ENCODE results near the gene RCL1. TPM values are rescaled to one million over a fixed set of nuclear protein-coding genes. Genes with fewer than 3 reads are reported as not detected.

Gene RCL1
- total and polyA plus RNA-seq, 2 of the 13 experiments (the other 11 are each of a cell fraction or from before 2014, with no cell fraction given) = 22.3 to 31.6 TPM

DNA sequence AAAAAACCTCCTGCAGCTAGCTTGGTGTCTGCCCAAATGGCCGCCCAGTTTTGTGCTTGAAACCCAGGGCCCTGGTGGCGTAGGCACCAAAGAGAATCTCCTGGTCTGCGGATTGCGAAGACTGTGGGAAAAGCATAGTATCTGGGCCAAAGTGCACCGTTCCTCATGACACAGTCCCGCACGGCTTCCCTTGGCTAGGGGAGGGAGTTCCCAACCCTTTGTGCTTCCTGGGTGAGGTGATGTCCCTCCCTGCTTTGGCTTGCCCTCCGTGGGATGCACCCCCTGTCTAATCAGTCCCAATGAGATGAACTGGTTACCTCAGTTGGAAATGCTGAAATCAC is 109.4 kb downstream of the RCL1 start:
- Histone ChIP-seq H3K9ac (ENCODE audit: insufficient read depth, low read depth, low read length) (peak overlapping the region; percentile 58), H3K79me2 (ENCODE audit: insufficient read depth, low read length) (no peaks in the 10 kb centered on the region), H3K27me3 (ENCODE audit: control insufficient read depth in 1 of 2, insufficient read depth in 2 of 2, low read length in 2 of 2) (no peaks in the 10 kb centered on the region), H3K36me3 (replicated peaks in 1 of 2; ENCODE audit: control insufficient read depth in 1 of 2, insufficient read depth in 2 of 2, low read length in 2 of 2) (no peaks in the 10 kb centered on the region), H3K4me1 (ENCODE audit: insufficient read depth, low read length) (peaks cover 19% of the 10 kb centered on the region), H2AFZ (ENCODE audit: low read length) (no peak overlapping the region), H3K4me2 (ENCODE audit: low read depth, low read length) (peak overlapping the region; percentile 93), H4K20me1 (ENCODE audit: insufficient read depth, low read length) (no peaks in the 10 kb centered on the region), H3K9me3 (ENCODE audit: low read length) (no peaks in the 10 kb centered on the region), H3K27ac (ENCODE audit: extremely low read length, insufficient read depth, low read length) (peak overlapping the region; percentile 54), H3K4me3 (replicated peaks in 1 of 3; ENCODE audit: insufficient read depth in 1 of 3, low read depth in 2 of 3, low read length in 3 of 3) (peak overlapping the region; percentile 23 to 64 (median 62); a peak in 5 of 6 replicates)
- 0% methylated on average over 1 of the region's 8 CpGs for WGBS (ENCODE audit: low lambda C conversion rate)
- FAIRE-seq (no peak), ATAC-seq (peak; percentile 96), DNase-seq (ENCODE audit: low spot score) (peak; percentile 35)
- in situ Hi-C loops (cut with HindIII; ENCODE audit: extremely low pct_ligation_motif_present, low pct_unique_long_range_greater_than_20kb) = no loop called here
- CTCF ChIA-PET (ENCODE audit: low intra/inter-chr PET ratio, low total read pairs) = no interaction called here
- POLR2A ChIA-PET = interaction anchor here (0.7 to 2.8 kb wide), 6 partner anchors 44 to 161 kb away, joined by 3 to 14 read pairs (median 8); partner anchors contain the start of genes AK3, JAK2 and RCL1
- intact Hi-C loops (cut with micrococcal nuclease; ENCODE audit: unreplicated experiment) = loop anchor here (5.0 kb wide), 1 partner anchor 40 kb away; no protein-coding TSS in a partner anchor
- BruUV-seq (replicated peaks) = no TSS peak
- peak; percentile 55; the same call in 1 of the 2 replicates for TF ChIP-seq HNF4A (CRISPR knock-in tag; IDR thresholded peaks at IDR 0.05)
- peak; percentile 6; the same call in 1 of the 2 replicates for TF ChIP-seq MYC (CRISPR knock-in tag; IDR thresholded peaks at IDR 0.05; ENCODE audit: borderline replicate concordance)
- TF ChIP-seq NFE2 (CRISPR knock-in tag; IDR thresholded peaks at IDR 0.05) = no peak
- no peak for TF ChIP-seq PLRG1 (conservative IDR thresholded peaks at IDR 0.05)
- TF ChIP-seq SP2 (CRISPR knock-in tag; IDR thresholded peaks at IDR 0.05) = no peak
- TF ChIP-seq, protein P1, sequence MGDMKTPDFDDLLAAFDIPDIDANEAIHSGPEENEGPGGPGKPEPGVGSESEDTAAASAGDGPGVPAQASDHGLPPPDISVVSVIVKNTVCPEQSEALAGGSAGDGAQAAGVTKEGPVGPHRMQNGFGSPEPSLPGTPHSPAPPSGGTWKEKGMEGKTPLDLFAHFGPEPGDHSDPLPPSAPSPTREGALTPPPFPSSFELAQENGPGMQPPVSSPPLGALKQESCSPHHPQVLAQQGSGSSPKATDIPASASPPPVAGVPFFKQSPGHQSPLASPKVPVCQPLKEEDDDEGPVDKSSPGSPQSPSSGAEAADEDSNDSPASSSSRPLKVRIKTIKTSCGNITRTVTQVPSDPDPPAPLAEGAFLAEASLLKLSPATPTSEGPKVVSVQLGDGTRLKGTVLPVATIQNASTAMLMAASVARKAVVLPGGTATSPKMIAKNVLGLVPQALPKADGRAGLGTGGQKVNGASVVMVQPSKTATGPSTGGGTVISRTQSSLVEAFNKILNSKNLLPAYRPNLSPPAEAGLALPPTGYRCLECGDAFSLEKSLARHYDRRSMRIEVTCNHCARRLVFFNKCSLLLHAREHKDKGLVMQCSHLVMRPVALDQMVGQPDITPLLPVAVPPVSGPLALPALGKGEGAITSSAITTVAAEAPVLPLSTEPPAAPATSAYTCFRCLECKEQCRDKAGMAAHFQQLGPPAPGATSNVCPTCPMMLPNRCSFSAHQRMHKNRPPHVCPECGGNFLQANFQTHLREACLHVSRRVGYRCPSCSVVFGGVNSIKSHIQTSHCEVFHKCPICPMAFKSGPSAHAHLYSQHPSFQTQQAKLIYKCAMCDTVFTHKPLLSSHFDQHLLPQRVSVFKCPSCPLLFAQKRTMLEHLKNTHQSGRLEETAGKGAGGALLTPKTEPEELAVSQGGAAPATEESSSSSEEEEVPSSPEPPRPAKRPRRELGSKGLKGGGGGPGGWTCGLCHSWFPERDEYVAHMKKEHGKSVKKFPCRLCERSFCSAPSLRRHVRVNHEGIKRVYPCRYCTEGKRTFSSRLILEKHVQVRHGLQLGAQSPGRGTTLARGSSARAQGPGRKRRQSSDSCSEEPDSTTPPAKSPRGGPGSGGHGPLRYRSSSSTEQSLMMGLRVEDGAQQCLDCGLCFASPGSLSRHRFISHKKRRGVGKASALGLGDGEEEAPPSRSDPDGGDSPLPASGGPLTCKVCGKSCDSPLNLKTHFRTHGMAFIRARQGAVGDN (CRISPR knock-in tag; IDR thresholded peaks at IDR 0.05) = peak; percentile 41; the same call in 1 of the 2 replicates
- TF ChIP-seq, protein P2, sequence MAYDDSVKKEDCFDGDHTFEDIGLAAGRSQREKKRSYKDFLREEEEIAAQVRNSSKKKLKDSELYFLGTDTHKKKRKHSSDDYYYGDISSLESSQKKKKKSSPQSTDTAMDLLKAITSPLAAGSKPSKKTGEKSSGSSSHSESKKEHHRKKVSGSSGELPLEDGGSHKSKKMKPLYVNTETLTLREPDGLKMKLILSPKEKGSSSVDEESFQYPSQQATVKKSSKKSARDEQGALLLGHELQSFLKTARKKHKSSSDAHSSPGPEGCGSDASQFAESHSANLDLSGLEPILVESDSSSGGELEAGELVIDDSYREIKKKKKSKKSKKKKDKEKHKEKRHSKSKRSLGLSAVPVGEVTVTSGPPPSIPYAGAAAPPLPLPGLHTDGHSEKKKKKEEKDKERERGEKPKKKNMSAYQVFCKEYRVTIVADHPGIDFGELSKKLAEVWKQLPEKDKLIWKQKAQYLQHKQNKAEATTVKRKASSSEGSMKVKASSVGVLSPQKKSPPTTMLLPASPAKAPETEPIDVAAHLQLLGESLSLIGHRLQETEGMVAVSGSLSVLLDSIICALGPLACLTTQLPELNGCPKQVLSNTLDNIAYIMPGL (CRISPR knock-in tag; IDR thresholded peaks at IDR 0.05; ENCODE audit: borderline replicate concordance in 1 of 2, low read depth in 1 of 2) = 0 out of 4 replicates have a peak, but pooled peaks of 1 of the 2 experiments have one; percentile 12
- TF ChIP-seq ZNF790 (CRISPR knock-in tag; IDR thresholded peaks at IDR 0.05; ENCODE audit: borderline replicate concordance) = 0 out of 2 replicates have a peak, but pooled peaks have one; percentile 60
- TF ChIP-seq, protein P3, sequence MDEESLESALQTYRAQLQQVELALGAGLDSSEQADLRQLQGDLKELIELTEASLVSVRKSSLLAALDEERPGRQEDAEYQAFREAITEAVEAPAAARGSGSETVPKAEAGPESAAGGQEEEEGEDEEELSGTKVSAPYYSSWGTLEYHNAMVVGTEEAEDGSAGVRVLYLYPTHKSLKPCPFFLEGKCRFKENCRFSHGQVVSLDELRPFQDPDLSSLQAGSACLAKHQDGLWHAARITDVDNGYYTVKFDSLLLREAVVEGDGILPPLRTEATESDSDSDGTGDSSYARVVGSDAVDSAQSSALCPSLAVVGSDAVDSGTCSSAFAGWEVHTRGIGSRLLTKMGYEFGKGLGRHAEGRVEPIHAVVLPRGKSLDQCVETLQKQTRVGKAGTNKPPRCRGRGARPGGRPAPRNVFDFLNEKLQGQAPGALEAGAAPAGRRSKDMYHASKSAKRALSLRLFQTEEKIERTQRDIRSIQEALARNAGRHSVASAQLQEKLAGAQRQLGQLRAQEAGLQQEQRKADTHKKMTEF (CRISPR knock-in tag; IDR thresholded peaks at IDR 0.05) = 0 out of 2 replicates have a peak, but pooled peaks have one; percentile 12
- 0 out of 2 replicates have a peak, but pooled peaks have one; percentile 6 for TF ChIP-seq HDAC1 (CRISPR knock-in tag; IDR thresholded peaks at IDR 0.05)
- no peak for TF ChIP-seq GLI4 (CRISPR knock-in tag; IDR thresholded peaks at IDR 0.05; ENCODE audit: borderline replicate concordance)

Measured in HepG2 (cell line).